ENCODE data around the gene PAQR9.

The PAQR9 gene

GRCh38 chr3:142983318-142983717, 19.8 kb upstream of the PAQR9 start:
- no peak for DNase-seq (ENCODE audit: low read depth in 1 of 2, low spot score in 1 of 2)

DNA sequence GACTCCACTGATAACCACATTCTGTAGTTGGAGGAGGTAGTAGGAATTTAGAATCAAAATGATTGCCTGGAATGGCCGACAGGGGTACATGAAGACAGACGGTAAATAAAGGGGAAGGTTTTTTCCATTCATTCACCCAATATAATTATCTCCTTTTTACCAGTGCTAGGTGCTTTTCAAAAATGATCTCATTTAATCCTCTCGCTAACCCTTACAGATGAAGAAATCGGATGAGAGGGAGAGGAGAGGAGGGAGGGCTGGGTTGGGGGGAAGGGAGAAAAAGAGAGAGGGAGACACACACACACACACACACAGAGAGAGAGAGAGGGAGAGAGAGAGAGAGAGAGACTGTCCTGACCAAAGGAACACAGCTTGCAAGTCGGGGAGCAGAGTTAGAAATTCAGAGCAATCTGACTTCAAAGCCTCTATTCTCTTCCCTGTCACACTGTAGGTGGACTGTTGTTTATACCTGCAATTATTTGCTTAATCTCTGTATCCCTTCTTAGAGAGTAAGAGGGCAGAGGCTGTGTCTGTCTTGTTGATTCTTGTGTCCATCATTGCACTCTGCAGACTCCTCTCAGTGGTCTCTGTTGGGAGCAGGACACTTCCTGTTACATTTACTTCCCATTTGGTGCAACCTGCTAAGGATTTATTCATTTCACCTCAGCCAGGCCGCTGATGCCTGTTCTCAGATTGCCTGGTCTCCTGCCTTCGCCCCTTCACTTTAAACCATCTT, 18.7 kb upstream of the PAQR9 start:
- no peak for DNase-seq (ENCODE audit: low read depth in 1 of 2, low spot score in 1 of 2)

DNA sequence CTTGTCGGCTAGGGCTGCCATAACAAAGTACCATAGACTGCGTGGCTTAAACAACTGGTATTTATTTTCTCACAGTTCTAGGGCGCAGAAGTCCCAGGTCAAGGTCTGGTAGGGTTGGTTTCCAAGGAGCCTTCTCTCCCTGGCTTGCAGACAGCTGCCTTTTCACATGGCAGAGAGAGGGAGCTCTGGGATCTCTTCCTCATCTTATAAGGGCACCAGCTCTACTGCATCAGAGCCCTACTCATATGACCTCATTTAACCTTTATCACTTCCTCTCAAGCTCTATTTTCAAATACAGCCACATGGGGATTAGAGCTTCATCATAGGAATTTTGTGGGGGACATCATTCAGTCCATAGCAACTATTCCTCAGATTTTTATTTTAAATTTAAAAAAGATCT, 17.6 kb upstream of the PAQR9 start:
- no peak for DNase-seq (ENCODE audit: low read depth in 1 of 2, low spot score in 1 of 2)

DNA sequence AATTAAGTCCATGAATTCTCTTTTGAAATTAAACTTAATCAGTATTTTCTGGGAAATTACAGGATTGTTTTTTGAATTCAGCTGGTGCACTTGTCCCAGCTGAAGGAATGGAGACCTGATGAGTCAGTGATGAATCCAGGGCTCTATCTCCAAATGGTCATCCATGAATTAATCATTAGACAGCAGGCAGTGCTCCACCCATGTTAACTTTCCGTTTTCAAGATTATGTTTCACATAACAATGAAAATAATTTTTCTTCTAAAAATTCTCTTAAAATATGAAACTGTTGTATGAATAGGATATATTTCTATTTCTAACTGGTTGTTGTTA, 13.9 kb upstream of the PAQR9 start:
- no peak for DNase-seq (ENCODE audit: low read depth in 1 of 2, low spot score in 1 of 2)

GRCh38 chr3:142976621-142977398, 13.3 kb upstream of the PAQR9 start:
- DNase-seq (ENCODE audit: low read depth in 1 of 2, low spot score in 1 of 2): no peak

DNA sequence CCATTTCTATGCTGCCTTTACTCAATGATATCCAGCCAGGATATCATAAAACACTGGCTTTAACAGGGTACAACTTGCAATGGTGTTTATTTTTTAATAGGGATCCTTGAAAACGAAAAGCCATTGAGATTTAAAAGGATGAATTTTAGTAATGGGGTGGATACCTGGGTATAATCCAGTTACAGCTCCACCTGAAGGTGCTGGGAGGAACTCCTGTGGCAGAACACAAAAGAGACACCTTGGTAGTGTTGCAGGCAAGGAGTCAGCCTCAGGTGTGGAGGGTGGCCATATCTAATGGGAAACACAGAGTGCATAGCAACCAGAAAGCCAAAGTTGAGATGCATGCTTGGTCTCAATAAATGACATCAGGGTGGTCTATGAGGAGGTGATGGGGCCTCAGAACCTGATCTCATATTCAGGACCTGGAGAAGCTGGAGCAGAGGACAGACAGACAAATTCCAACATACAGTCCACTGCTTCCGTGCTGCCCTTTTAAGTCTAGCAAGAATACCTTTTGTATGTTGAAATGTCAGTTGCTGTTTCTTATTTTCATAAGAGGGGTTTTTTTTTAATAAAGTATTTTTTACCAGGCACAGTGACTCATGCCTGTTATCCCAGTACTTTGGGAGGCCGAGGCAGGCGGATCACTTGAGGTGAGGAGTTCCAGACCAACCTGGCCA, 12.0 kb upstream of the PAQR9 start:
- DNase-seq (ENCODE audit: low read depth in 1 of 2, low spot score in 1 of 2): no peak

DNA sequence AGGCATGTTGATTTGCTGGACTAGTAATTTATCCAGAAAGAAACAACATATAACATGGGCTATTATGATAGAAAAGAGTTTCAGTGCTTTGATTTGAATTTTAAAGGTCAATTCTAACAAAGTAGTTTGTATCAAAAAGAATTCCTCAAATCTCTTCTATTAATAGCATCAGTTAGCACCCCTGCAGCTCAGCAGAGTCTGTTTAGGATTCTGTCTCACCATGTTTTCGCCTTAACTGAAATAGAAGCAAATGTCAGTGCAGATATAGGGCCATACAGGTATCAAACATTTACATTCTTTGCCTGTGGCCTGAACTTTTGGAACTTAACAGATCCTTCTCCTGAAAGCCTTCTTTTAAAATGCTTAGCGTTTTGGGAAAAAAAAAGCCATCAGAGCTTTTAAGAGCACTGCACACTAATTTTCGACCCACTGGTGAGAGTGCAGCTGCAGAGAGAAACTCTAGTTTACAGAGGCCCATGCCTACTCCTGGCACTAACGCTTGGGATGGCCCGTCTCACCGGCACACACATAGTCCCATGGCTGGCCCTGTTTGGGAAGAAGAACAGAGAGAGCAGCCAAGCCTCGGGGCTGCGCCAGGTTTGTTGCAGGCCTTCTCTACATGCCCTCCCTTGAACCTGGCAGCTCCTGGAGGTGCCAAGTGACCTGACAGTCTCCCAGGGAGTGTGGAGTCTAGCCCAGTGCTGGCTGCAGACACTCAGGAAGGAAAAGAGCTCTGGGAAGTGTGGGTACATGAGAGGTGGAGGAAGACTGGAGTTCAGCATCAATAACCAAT, 9.9 kb upstream of the PAQR9 start:
- DNase-seq (ENCODE audit: low read depth in 1 of 2, low spot score in 1 of 2): no peak

DNA sequence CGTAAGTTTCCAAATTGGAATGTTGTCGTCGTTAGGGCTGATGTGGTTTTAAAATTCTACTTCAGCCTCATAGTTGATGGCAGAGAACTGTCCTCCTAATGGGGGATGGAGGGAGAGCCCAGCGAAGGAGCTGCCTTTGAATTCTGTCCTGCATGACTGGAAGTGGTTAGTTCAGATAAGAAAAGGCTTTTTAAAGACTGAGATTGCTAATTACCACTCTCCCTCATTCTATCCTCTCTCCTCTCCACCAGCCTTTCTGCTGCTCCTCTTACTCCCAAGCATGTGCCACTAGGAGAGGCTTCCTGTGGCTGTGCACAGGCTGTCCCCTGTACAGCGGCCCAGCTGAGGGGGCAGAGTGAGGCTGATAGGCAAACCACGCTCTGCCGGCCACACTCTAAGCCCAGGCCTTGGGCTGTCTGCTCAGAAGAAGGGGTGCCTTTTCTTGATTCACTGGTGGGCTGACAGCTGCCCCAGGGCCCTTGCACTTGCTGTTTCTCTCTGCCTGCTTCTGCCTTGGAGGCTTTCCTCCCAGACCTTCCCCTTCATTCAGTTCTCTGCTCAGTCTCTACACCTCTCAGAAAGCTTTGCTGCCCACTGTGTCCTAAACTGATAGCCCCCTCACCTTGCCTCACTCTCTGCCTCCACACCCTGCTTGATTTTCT, 8.7 kb upstream of the PAQR9 start:
- DNase-seq (ENCODE audit: low read depth in 1 of 2, low spot score in 1 of 2): no peak

- DNase-seq (ENCODE audit: low read depth in 1 of 2, low spot score in 1 of 2): no peak
Measured at GRCh38 chr3:142971431-142971830, 8.0 kb upstream of the PAQR9 start.

GRCh38 chr3:142968319-142969025, 5.0 kb upstream of the PAQR9 start:
- no peak for DNase-seq (ENCODE audit: low read depth in 1 of 2, low spot score in 1 of 2)

- no peak for DNase-seq (ENCODE audit: low read depth in 1 of 2, low spot score in 1 of 2)
Measured at GRCh38 chr3:142966808-142967207, 3.3 kb upstream of the PAQR9 start.

GRCh38 chr3:142965581-142965980, 2.1 kb upstream of the PAQR9 start:
- DNase-seq (ENCODE audit: low read depth in 1 of 2, low spot score in 1 of 2): no peak

- no peak for DNase-seq (ENCODE audit: low read depth in 1 of 2, low spot score in 1 of 2)
Measured at GRCh38 chr3:142963234-142963515, 299 bp downstream of the PAQR9 start.

DNA sequence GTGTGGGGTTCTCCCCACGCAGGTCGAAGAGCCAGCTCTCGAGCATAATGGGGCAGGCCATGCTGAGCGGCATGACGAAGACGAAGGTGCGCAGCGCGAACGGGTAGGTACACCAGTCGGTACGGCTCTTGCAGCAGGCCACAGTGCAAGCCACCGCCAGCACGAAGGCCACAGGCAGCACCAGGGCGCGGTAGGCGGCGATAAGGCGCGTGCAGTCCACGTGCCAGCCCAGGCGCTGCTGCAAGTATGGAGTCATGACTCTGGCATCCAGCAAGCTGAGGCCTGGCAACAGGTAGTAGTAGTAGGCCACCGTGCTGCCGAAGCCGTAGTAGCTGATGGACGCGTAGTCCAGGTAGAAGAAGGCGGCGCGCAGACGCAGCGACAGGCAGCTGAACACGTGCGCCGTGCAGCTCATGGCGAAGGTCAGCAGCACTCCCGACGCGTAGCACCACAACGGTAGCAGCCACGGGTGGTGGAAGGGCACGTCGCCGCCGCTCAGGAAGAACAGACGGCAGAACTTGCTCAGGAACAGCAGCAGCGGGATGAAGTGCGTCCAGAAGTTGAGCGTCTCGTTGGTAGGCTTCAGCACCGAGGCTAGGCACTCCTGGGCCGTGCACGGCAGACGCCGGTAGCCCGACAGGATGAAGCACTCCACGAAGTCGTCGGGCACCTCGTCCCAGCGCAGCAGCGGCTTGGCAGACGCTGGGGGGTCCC, 797 bp downstream of the PAQR9 start:
- no peak for DNase-seq (ENCODE audit: low read depth in 1 of 2, low spot score in 1 of 2)

DNA sequence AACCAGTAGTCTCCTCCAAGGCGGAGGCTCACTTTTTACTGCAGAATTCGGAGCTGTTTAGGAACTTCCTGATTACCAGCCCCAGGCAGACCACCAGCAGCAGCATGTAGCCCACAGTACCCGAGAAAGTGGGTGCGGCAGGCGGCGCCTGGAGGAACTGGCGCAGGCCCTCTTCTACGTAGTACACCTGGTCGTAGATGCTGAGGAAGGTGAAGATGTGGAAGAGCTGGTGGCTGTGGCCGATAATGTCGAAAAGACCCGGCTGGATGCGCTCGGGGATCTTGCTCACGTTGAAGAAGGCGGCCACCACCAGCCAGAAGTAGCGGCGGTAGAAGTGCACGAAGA, 1.3 kb downstream of the PAQR9 start:
- no peak for DNase-seq (ENCODE audit: low read depth in 1 of 2, low spot score in 1 of 2)

GRCh38 chr3:142961539-142961938, 1.9 kb downstream of the PAQR9 start:
- DNase-seq (ENCODE audit: low read depth in 1 of 2, low spot score in 1 of 2): no peak

DNA sequence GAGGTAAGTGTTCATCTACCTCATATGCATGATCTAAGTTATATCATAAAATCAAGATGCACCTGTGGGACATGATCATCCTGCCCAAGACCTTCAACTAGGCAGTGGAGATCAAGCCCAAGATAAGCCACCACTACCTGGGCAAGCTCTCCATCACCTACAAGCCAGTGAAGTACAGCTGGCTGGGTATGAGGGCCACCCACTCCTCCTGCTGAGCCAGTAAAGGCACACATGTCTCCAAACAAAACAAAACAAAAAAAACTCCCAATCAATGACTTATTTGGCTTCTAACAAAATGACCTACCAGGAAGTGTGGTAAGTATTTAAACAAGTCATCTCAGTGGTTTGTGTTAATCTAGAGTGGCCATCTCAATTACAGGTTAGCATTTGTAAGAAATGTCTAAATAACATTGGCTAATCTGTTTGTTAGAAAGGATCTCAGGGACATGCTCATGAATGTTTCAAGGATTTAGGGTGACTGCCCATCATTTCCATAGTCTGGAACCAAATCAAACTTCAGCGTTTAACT, 3.1 kb downstream of the PAQR9 start:
- DNase-seq (ENCODE audit: low read depth in 1 of 2, low spot score in 1 of 2): no peak

GRCh38 chr3:142958707-142959106, 4.8 kb downstream of the PAQR9 start:
- no peak for DNase-seq (ENCODE audit: low read depth in 1 of 2, low spot score in 1 of 2)

DNA sequence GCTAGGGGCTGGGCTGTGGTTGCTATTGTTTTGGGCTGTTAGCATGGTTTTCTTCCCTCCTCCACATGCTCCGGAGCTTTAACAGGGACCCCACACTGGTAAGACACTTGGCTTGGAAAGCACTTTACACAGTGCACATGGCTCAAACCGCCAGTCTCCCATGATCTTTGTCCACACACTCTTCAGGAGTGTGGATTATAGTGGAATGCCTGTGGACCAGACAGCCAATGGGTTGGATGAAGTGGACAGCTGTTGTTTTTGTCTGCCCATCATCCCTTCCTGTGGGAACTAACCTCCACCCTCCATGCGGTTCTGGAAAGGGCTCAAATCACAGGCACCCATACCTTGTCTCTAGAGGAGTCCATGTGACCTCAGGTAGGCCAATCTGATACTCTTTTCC, 10.0 kb downstream of the PAQR9 start:
- no peak for DNase-seq (ENCODE audit: low read depth in 1 of 2, low spot score in 1 of 2)

All from activated CD4-positive, alpha-beta T cell treated with anti-CD3 and anti-CD28 coated beads, Interleukin-2, amount 50 U/mL, for 24 hours (primary cell).